Mucosa of descending colon (tissue), 3 donors: Measurements from ENCODE around the gene ARSJ. TPM values are rescaled to one million over a fixed set of nuclear protein-coding genes. Genes with fewer than 3 reads are reported as not detected.

Source experiments
- ATAC-seq: fragments of 200-7000 bp; cut with Tn5 transposase; one replicate; pipeline ENCODE4 v1.9.1; 2020; ENCODE audit warnings: mild to moderate bottlenecking, moderate library complexity
- DNase-seq, 3 donors: peaks; one replicate each; pipeline ENCODE4 v3.0.0-alpha.2; 2020
- H3K36me3 ChIP-seq: fragments of 200-600 bp; one replicate; pipeline ENCODE4 v1.8.0; 2021; ENCODE audit warnings: low read depth, mild to moderate bottlenecking
- H3K4me1 ChIP-seq: fragments of 200-600 bp; one replicate; pipeline ENCODE4 v1.8.0; 2021; ENCODE audit warnings: low read depth, mild to moderate bottlenecking
- H3K4me3 ChIP-seq: fragments of 200-600 bp; one replicate; pipeline ENCODE4 v1.8.0; 2021; ENCODE audit warnings: mild to moderate bottlenecking
- H3K9me3 ChIP-seq: fragments of 200-600 bp; one replicate; pipeline ENCODE4 v1.8.0; 2021; ENCODE audit warnings: mild to moderate bottlenecking
- CTCF ChIP-seq: fragments of 200-600 bp; IDR thresholded peaks from one replicate; pipeline ENCODE4 v1.8.0; 2022; ENCODE audit warnings: antibody characterized with exemption, mild to moderate bottlenecking
- intact Hi-C, 2 donors: fragments of 100-400 bp; cut with DNase I in 1 of 2; cut with micrococcal nuclease in 1 of 2; formaldehyde crosslinking; loops; one replicate each; pipeline versions ENCODE4 v1.11.0 to v1.11.1; 2022; cut with DNase I, micrococcal nuclease
- long read RNA-seq, 2 donors: library from polyadenylated mRNA; unstranded; transcript quantifications; one replicate each; pipeline ENCODE4 v2.0.0, GENCODE V29; 2019 to 2021
- total RNA-seq, 3 donors: library from RNA; stranded (reverse); fragmentation: NEBNext Ultra II Directional in 2 of 3; extraction: Animal tissue kit (Norgen Biotek cat#: 25700) in 2 of 3; gene quantifications; one replicate each; pipeline versions ENCODE4 v1.2.1 to v1.2.4, GENCODE V29; 2021 to 2023
- donor health status: DM: no; HTN: no; CAD: no; lungs with moderate emphysema.
- donor health status: DM: no; HTN: no; CAD: no.
- donor health status: DM: no; HTN: yes; CAD: no.

The ARSJ gene
- 10 to 100 TPM in 1 of 3 donors, 1 to 10 TPM in 2; 6.1 to 10.4 (median 6.5) TPM for total RNA-seq
- long read RNA-seq, donor 1, full-length matches to known transcripts: 3 of 7 reads
- long read RNA-seq, donor 1, partial matches to known transcripts: 0 of 7 reads
- long read RNA-seq, donor 1, other reads (novel, unspliced or antisense): 4 of 7 reads
- long read RNA-seq, donor 2, partial matches to known transcripts: 0 of 3 reads
- long read RNA-seq, donor 2, other reads (novel, unspliced or antisense): 3 of 3 reads

DNA sequence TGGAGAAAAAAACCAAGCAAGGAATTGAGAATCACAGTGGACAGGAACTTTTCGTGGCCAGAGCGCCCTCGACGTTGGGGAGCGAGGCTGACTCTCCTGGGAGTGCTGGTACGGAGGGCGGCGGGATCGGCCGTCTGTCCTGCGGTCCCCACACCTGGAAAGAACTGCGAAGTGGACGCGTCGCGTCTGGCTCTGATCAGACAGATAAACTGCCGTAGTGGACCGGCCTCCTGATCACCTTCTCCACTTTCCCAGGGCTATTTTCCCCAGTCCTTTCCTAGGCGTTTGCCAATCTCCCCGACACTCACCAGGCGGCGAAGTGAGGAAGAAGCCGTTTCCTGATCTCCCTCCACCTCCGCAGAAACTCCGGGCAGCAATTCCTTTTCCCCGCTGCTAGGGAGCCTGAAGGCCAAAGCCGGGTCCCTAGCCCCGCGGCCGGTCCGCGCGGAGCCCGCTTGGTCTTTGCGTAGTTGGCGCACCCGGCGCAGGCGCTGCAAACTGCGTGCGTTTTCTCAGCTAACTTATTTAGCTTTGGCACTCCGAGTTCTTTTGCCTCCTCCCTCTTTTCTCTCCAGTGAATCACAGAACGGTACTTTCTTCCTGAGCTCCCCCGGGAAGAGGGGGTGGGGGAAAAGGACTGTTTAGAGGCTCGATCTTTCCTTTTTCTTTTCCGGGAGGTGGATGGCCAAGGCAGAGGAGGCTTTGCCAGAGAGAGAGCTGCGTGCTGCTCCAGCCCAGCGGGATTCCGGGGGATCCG is at the start of gene ARSJ:
Gene ARSJ (minus strand): TSS at position 500 of the 757 bp plus-strand sequence. CDS start 813 bp downstream, outside the sequence.
- TF ChIP-seq CTCF: no peak
- ATAC-seq (peak; percentile 83), DNase-seq (peak; percentile 63 to 72 (median 70))
- Histone ChIP-seq H3K4me3 (peak within 1 kb of the TSS; percentile 18), H3K36me3 (no peaks in the 10 kb centered on the region), H3K9me3 (no peaks in the 10 kb centered on the region), H3K4me1 (no peaks in the 10 kb centered on the region)
- intact Hi-C loops: no loop called here

DNA sequence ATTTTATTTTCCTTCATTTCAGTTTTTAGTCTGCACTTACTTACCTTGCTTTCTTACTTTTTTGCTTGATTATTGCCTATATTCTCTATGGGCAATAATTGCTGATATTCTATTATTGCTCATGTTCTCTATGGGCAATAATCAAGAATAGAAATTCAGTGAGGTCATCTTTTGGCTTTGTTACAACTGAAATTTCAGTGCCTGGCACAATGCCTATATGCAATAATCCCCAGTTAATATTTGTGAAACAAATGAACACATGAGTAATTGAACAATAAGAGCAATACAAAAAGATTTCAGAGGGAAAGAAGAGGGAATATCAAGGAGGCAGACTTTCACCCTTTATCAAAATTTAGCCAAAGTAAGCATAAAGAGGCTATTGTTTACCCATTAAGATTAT is 48.6 kb upstream of the ARSJ start:
- no peak for TF ChIP-seq CTCF
- no peaks in the 10 kb centered on the region for H3K4me1 ChIP-seq
- DNase-seq (no peak), ATAC-seq (no peak)
- intact Hi-C loops: no loop called here
- H3K36me3 ChIP-seq: no peaks in the 10 kb centered on the region
- no peak overlapping the region for H3K4me3 ChIP-seq
- H3K9me3 ChIP-seq: no peaks in the 10 kb centered on the region

- no peak for ATAC-seq
- no peak for DNase-seq
- H3K9me3 ChIP-seq: no peaks in the 10 kb centered on the region
- no peaks in the 10 kb centered on the region for H3K4me1 ChIP-seq
- TF ChIP-seq CTCF: no peak
- H3K4me3 ChIP-seq: no peak overlapping the region
- intact Hi-C loops: no loop called here
- no peaks in the 10 kb centered on the region for H3K36me3 ChIP-seq
Observed at GRCh38 chr4:114027596-114027995, 48.1 kb upstream of the ARSJ start.

DNA sequence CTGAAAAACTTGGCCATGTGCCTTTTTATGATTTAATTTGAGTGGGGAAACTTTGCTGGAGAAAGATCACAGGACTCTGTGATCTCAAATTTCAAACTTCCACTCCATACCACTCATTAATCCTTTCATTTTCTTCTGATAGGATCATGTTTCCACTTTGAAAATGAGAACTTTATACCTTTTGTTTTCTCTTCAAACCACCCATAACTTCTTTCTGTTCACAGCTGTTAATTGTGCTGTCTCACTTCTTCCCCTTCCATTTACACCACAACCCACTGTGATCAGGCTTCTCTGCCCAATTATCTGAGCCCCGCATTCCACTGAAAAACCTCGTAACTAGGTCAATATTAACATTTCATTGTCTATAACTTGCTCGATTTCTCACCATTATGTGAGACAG is 47.0 kb upstream of the ARSJ start:
- H3K4me1 ChIP-seq: no peaks in the 10 kb centered on the region
- no peak overlapping the region for H3K4me3 ChIP-seq
- no peak for ATAC-seq
- intact Hi-C loops: no loop called here
- no peaks in the 10 kb centered on the region for H3K9me3 ChIP-seq
- no peak for DNase-seq
- no peak for TF ChIP-seq CTCF
- no peaks in the 10 kb centered on the region for H3K36me3 ChIP-seq

- TF ChIP-seq CTCF: no peak
- no peaks in the 10 kb centered on the region for H3K36me3 ChIP-seq
- DNase-seq (peak; percentile 58 to 73 (median 59)), ATAC-seq (peak; percentile 100)
- intact Hi-C loops: no loop called here
- no peaks in the 10 kb centered on the region for H3K4me1 ChIP-seq
- no peaks in the 10 kb centered on the region for H3K9me3 ChIP-seq
- no peak overlapping the region for H3K4me3 ChIP-seq
Observed at GRCh38 chr4:114025176-114025777, 45.8 kb upstream of the ARSJ start.
